H1 (cell line): Measurements from ENCODE around the gene TPSB2. TPM values are rescaled to one million over a fixed set of nuclear protein-coding genes. Genes with fewer than 3 reads are reported as not detected.

Experiments
- CEBPB ChIP-seq: IDR thresholded peaks from 2 replicates; pipeline ENCODE4 v1.6.1; 2012; ENCODE audit warnings: low read depth, low read length
- NANOG ChIP-seq: IDR thresholded peaks from 2 replicates; pipeline ENCODE4 v1.6.1; 2011; ENCODE audit warnings: low read length, low read depth, mild to moderate bottlenecking, inconsistent platforms; ENCODE audit not compliant: insufficient read depth, poor library complexity, severe bottlenecking
- SP4 ChIP-seq: IDR thresholded peaks from 2 replicates; pipeline ENCODE4 v1.6.1; 2012; ENCODE audit warnings: low read length, inconsistent platforms
- ZNF274 ChIP-seq: IDR thresholded peaks from 2 replicates; pipeline ENCODE4 v1.7.0; 2012; ENCODE audit warnings: low read length, borderline replicate concordance; ENCODE audit errors: extremely low read depth
- polyA plus RNA-seq, 7 experiments: library from polyadenylated mRNA; depleted of rRNA in 3 of 7; stranded (reverse) in 5 of 7; unstranded in 2 of 7; fragments of >200 nt in 5 of 7; fragments of 200-250 nt in 2 of 7; gene quantifications; 1 replicate in 5 of 7; 2 replicates in 1 of 7; 4 replicates in 1 of 7; pipeline versions ENCODE4 v1.2.1 to v1.2.3, GENCODE V29; 2011 to 2013; ENCODE audit warnings: missing spikeins in 2 of 7, mixed read lengths in 2 of 7
- total RNA-seq: library from RNA; stranded (reverse); fragmentation: NEBNext Ultra II Directional; extraction: Animal tissue kit (Norgen Biotek cat#: 25700); gene quantifications from 2 replicates; pipeline ENCODE4 v1.2.1, GENCODE V29; 2021
- TF ChIP-seq, protein P1 (sequence below): IDR thresholded peaks from 2 replicates; pipeline ENCODE4 v1.6.1; 2012; ENCODE audit warnings: low read length, inconsistent platforms
- TF ChIP-seq, protein P2 (sequence below): fragments of 300-600 bp; sonication (generic); IDR thresholded peaks from 2 replicates; pipeline ENCODE4 v1.7.1; 2012; ENCODE audit warnings: low read length, moderate library complexity, mild to moderate bottlenecking, inconsistent platforms; ENCODE audit not compliant: insufficient replicate concordance

TPSB2 gene
- total and polyA plus RNA-seq, 2 of the 8 experiments (the other 6 are each of a cell fraction or from before 2014, with no cell fraction given), result 0.08 TPM; not detected in 1

DNA sequence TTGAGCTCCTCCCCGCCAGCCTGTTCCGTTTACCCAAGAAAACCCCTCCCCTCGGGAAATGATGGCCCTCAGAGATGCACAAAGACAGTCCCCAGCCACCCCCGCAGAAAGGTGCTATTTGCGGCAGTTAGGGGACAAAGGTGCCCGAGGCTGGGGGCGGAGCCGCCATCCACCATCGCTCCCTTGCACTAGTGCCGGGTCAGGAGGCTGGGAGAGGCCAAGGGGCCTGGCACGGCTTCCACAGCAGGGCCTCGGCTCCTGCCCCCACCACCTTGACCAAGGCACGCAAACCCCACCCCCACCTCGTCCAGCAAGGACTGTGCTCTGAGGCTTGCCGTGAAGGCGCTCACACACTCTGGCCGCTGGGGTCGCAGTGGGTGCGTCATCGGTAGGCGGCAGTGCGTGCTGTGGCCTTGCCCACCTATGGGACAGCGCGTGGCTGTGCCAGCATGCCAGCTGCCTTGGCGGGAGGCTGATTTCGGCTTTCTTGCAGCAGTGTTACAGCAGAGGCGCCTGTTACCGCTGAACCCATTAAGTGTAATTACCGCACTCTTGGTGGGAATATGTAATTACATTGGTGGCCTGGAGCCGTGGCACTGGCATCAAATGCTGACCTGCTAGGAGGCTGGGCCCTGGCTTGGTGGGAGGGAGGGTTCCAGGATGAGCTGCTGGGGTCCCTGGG lies 36.7 kb downstream of the TPSB2 start (continued):
- TF ChIP-seq, protein P1, sequence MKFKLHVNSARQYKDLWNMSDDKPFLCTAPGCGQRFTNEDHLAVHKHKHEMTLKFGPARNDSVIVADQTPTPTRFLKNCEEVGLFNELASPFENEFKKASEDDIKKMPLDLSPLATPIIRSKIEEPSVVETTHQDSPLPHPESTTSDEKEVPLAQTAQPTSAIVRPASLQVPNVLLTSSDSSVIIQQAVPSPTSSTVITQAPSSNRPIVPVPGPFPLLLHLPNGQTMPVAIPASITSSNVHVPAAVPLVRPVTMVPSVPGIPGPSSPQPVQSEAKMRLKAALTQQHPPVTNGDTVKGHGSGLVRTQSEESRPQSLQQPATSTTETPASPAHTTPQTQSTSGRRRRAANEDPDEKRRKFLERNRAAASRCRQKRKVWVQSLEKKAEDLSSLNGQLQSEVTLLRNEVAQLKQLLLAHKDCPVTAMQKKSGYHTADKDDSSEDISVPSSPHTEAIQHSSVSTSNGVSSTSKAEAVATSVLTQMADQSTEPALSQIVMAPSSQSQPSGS, result no peak
- TF ChIP-seq, protein P2, sequence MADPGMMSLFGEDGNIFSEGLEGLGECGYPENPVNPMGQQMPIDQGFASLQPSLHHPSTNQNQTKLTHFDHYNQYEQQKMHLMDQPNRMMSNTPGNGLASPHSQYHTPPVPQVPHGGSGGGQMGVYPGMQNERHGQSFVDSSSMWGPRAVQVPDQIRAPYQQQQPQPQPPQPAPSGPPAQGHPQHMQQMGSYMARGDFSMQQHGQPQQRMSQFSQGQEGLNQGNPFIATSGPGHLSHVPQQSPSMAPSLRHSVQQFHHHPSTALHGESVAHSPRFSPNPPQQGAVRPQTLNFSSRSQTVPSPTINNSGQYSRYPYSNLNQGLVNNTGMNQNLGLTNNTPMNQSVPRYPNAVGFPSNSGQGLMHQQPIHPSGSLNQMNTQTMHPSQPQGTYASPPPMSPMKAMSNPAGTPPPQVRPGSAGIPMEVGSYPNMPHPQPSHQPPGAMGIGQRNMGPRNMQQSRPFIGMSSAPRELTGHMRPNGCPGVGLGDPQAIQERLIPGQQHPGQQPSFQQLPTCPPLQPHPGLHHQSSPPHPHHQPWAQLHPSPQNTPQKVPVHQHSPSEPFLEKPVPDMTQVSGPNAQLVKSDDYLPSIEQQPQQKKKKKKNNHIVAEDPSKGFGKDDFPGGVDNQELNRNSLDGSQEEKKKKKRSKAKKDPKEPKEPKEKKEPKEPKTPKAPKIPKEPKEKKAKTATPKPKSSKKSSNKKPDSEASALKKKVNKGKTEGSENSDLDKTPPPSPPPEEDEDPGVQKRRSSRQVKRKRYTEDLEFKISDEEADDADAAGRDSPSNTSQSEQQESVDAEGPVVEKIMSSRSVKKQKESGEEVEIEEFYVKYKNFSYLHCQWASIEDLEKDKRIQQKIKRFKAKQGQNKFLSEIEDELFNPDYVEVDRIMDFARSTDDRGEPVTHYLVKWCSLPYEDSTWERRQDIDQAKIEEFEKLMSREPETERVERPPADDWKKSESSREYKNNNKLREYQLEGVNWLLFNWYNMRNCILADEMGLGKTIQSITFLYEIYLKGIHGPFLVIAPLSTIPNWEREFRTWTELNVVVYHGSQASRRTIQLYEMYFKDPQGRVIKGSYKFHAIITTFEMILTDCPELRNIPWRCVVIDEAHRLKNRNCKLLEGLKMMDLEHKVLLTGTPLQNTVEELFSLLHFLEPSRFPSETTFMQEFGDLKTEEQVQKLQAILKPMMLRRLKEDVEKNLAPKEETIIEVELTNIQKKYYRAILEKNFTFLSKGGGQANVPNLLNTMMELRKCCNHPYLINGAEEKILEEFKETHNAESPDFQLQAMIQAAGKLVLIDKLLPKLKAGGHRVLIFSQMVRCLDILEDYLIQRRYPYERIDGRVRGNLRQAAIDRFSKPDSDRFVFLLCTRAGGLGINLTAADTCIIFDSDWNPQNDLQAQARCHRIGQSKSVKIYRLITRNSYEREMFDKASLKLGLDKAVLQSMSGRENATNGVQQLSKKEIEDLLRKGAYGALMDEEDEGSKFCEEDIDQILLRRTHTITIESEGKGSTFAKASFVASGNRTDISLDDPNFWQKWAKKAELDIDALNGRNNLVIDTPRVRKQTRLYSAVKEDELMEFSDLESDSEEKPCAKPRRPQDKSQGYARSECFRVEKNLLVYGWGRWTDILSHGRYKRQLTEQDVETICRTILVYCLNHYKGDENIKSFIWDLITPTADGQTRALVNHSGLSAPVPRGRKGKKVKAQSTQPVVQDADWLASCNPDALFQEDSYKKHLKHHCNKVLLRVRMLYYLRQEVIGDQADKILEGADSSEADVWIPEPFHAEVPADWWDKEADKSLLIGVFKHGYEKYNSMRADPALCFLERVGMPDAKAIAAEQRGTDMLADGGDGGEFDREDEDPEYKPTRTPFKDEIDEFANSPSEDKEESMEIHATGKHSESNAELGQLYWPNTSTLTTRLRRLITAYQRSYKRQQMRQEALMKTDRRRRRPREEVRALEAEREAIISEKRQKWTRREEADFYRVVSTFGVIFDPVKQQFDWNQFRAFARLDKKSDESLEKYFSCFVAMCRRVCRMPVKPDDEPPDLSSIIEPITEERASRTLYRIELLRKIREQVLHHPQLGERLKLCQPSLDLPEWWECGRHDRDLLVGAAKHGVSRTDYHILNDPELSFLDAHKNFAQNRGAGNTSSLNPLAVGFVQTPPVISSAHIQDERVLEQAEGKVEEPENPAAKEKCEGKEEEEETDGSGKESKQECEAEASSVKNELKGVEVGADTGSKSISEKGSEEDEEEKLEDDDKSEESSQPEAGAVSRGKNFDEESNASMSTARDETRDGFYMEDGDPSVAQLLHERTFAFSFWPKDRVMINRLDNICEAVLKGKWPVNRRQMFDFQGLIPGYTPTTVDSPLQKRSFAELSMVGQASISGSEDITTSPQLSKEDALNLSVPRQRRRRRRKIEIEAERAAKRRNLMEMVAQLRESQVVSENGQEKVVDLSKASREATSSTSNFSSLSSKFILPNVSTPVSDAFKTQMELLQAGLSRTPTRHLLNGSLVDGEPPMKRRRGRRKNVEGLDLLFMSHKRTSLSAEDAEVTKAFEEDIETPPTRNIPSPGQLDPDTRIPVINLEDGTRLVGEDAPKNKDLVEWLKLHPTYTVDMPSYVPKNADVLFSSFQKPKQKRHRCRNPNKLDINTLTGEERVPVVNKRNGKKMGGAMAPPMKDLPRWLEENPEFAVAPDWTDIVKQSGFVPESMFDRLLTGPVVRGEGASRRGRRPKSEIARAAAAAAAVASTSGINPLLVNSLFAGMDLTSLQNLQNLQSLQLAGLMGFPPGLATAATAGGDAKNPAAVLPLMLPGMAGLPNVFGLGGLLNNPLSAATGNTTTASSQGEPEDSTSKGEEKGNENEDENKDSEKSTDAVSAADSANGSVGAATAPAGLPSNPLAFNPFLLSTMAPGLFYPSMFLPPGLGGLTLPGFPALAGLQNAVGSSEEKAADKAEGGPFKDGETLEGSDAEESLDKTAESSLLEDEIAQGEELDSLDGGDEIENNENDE, result no peak
- TF ChIP-seq ZNF274, result no peak
- no peak for TF ChIP-seq CEBPB
- no peak for TF ChIP-seq NANOG
- TF ChIP-seq SP4, result no peak
